GM19372 (cell line): ENCODE data around the gene ADAT3.
"Not testable (repeated sequence)": the region's sequence is repeated elsewhere in the genome, so short reads cannot be mapped to it uniquely, and the experiment has no call there.

Experiments
- ATAC-seq: cut with Tn5 transposase; IDR thresholded peaks from one replicate; pipeline ENCODE4 v1.9.1; 2021; ENCODE audit warnings: mild to moderate bottlenecking, low read depth, moderate library complexity; ENCODE audit not compliant: unreplicated experiment

The ADAT3 gene

GRCh38 chr19:1882786-1883692, 22.2 kb upstream of the ADAT3 start:
- ATAC-seq = no peak

GRCh38 chr19:1883784-1884183, 21.4 kb upstream of the ADAT3 start:
- ATAC-seq = no peak

DNA sequence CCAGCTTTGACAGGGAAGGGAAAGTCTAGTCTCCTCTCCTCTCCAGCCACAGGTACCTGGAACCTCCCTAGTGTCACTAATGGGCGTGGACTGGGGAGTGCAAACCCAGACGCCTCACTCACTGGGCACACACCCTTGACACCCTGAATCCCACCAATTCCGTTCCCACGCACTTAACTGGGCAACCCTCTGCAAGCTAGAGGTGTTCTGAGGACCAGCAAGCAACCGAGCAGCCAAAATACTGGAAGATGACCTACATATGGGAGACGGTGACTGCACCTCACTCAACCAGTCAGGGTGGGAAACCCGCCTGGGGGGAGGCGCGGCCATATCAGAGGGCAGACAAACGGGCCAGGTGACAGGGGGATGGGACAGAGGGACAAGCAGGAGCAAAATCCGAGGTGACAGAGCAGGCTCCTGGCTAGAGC, 20.9 kb upstream of the ADAT3 start:
- no peak for ATAC-seq

GRCh38 chr19:1884719-1885334, 20.4 kb upstream of the ADAT3 start:
- ATAC-seq = peak; percentile 11

DNA sequence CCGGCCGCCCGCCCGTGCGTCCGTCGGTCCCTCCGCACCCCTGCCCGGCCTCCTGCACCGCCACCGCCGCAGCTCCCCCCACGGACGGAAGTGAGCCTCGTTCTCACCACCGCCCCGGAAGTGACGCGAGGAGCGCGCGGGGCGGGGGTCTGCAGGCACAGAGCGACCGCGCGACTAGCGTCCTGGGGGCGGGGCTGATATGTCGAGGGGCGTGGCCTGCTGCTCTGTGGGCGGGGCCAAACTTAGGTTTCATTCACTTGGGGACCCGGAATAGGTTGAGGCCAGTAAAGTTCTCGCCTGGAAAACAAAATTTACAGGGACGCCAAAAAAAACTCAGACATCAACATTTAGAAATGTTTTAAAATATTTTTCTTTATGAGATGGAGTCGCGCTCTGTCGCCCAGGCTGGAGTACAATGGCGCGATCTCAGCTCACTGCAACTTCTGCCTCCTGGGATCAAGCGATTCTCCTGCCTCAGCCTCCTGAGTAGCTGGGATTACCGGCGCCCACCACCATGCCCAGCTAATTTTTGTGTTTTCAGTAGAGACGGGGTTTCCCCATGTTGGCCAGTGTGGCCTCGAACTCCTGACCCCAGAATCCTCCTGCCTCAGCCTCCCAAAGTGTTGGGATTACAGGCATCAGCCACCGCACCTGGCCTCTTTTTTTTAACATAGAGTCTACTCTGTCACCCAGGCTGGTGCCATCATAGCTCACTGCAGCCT, 19.6 kb upstream of the ADAT3 start, which contains the start of gene ABHD17A:
TSS of gene ABHD17A (minus strand) at position 99 of the 722 bp plus-strand sequence. CDS start 3,930 bp downstream, outside the sequence.
- peak; percentile 92 for ATAC-seq

- ATAC-seq = not testable (repeated sequence)
These were observed 18.8 kb upstream of the ADAT3 start for GRCh38 chr19:1886360-1886759.

GRCh38 chr19:1888385-1888784, 16.8 kb upstream of the ADAT3 start:
- ATAC-seq = no peak

- ATAC-seq = no peak
These were observed 15.3 kb upstream of the ADAT3 start for GRCh38 chr19:1889907-1890306.

- no peak for ATAC-seq
These were observed 11.4 kb upstream of the ADAT3 start for GRCh38 chr19:1893791-1894190.

DNA sequence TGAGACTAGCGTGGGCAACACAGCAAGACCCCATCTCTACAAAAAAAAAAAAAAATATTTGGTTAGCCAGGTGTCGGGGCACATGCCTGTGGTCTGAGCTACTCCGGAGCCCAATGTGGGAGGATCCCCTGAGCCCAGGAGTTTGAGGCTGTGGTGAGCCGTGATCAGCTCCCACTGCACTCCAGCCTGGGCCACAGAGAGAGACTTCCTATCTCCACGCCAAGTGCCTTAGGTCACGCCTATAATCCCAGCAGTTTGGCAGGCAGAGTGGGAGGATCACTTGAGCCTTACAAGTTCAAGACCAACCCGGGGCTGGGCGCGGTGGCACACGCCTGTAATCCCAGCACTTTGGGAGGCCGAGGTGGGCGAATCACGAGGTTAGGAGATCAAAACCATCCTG, 8.7 kb upstream of the ADAT3 start:
- ATAC-seq = no peak

GRCh38 chr19:1901940-1902404, 3.2 kb upstream of the ADAT3 start:
- no peak for ATAC-seq

- no peak for ATAC-seq
These were observed 2.3 kb upstream of the ADAT3 start for GRCh38 chr19:1902923-1903322.

GRCh38 chr19:1904860-1905109, 414 bp upstream of the ADAT3 start:
- peak; percentile 3 for ATAC-seq

DNA sequence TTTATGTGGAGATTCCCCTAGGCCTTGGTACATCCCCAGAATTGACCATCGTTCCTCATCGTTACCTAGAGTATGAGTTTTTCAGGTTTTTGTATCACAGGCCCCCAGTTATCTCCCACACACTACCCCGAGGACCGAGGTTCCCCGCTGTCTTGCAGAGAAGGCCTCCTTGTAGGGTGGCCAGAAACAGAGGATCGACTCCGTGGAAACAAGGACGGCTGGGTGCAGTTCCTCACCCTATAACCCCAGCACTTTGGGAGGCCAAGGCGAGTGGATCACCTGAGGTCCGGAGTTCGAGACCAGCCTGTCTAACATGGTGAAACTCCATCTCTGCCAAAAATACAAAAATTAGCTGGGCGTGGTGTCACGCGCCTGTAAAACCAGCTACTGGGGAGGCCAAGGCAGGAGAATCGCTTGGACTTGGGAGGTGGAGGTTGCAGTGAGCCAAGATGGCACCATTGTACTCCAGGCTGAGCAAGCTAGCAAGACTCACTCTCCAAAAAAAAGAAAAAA, 720 bp downstream of the ADAT3 start:
- no peak for ATAC-seq

DNA sequence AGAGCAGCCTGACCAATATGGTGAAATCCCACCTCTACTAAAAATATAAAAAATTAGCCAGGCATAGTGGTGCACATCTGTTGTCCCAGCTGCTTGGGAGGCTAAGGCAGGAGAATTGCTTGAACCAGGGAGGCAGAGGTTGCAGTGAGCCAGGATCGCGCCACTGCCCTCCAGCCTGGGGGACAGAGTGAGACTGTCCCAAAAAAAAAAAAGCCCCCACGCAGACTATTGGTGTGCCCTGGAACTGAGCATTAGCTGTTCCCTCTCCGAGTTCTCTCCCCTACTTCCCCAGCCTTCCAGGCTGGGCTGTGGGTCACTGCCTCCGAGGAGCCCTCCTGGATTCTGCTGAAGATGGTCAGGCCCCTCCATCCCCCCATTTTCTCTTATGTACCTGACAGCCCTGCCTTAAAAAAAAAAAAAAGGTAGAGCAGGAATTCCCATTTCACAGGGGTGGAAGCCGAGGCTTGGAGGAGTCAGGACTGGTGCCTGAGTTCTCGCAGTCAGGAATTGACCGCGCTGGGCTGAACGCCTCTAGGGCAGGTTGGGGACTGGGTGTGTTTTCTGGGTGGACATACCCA, 1.9 kb downstream of the ADAT3 start:
- ATAC-seq = no peak

DNA sequence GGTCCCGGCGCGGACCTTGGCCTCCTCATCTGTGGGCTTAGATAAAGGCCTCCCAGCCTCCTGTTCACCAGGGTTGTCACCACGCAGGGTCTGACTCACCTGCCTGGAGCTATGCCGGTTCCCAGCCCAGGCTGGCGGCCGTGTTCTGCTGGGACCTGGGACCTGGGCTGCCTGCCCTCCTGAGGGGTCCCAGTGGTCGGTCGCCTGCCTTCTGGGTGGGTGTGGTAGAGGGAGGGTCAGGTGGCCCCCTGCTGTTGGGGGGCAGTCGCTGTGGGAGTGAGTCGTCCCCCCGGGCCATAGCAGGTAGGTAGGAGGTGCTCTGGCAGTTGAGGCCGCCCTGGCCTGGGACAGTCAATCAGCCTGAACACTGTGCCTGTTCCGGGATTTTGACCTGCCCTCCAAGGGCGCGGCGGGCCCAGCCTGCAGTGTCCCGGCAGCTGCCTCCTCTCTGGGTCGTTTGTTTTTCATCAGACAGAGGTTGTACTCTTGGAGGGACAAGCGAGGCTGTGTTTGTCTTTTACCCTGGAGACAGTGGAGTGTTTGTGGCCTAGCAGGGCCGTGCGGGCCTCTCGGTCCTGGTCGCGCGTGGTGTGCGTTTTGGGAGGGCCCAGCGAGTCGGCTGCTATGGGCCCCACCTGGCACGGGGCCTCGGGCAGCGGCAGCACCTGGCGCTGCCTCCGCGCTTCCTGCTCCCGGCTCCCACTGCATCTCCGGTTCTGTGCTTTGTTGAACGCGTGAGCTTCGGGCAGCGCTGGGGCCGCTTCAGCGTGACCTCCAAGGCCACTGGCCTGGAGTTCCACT, 2.6 kb downstream of the ADAT3 start:
- no peak for ATAC-seq

DNA sequence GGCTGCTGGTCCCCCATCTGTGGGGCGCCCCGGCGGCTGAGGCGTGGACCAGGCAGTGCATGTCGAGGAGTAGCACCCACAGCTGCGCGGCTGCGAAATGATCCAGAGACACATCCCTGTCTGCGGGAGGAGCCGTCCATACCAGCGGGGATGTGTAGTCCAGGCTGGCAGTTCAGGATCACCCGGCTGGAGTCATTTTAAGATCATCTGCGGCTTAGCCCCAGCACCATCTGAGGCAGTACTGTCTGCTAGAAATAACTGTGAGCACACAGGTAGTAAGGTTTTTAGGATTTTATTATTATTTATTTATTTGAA, 3.1 kb downstream of the ADAT3 start:
- no peak for ATAC-seq

DNA sequence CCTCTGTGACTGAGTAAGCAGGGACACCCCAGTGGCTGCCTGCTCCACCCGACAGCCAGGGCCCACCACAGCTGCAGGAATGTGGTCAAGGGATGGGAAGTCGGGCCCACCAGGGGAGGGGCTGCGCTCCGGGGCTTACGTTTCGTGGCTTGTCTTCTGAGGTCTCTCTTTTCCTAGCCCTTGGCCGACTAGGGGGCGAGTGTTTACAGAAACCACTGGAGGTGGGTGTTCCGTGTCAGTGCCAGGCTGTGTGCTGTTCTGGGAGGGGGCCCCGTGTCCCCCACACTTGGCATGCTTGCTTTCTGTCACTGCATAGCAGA, 4.5 kb downstream of the ADAT3 start:
- ATAC-seq = no peak

DNA sequence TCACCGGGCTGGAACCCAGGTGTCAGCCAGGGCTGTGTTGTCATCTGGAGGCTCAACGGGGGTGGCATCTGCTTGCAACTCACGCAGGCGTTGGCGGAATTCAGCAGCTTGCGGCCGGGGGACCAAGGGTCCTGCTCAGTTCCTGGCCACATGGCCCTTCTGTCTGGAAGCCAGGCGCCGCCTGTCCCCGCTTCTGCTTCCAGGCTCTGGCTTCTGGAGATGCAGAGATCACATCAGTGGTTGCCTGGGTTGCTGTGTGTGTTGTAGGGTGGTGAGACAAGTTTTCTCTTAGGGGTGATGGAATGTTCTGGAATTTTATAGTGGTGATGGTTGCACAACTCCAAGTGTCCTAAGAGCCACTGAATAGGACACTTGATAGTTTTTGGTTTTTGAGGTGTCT, 5.0 kb downstream of the ADAT3 start:
- ATAC-seq = no peak

DNA sequence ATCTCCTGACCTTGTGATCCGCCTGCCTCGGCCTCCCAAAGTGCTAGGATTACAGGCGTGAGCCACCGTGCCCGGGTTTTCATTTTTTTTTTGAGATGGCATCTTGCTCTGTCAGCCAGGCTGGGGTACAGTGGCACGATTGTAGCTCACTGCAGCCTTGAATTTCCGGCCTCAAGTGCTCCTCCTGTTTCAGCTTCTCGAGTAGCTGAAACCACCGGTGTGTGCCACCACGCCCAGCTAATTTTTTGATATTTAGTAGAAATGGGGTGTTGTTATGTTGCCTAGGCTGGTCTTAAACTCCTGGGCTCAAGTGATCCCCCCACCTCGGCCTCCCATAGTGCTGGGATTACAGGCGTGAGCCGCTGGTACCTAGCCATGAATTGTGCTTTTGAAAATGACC, 5.9 kb downstream of the ADAT3 start:
- no peak for ATAC-seq
